Astrocyte (in vitro differentiated cells and primary cell): ENCODE data around the gene RNF123.

ENCODE experiments used
- CTCF ChIP-seq: IDR thresholded peaks from 2 replicates; pipeline ENCODE4 v1.5.1; 2011; ENCODE audit warnings: low read depth, mild to moderate bottlenecking, inconsistent platforms, low read length, moderate library complexity; ENCODE audit not compliant: insufficient read depth
- EZH2 ChIP-seq: IDR thresholded peaks from 2 replicates; pipeline ENCODE4 v1.6.1; 2012; ENCODE audit warnings: mild to moderate bottlenecking, low read length, inconsistent platforms; ENCODE audit not compliant: insufficient read depth

GRCh38 chr3:49763981-49764380 lies 74.6 kb downstream of the RNF123 start:
- TF ChIP-seq CTCF = no peak
- no peak for TF ChIP-seq EZH2
